Measurements from ENCODE around the gene TFF3. TPM values are rescaled to one million over a fixed set of nuclear protein-coding genes. Genes with fewer than 3 reads are reported as not detected.

Gene TFF3
- 46.1 and 50.3 TPM in 2 replicates for total RNA-seq
- long read RNA-seq, transcript TFF3-204 (3 exons, 1,109 nt) = major isoform, 11 of 13 reads
- long read RNA-seq, partial matches to known transcripts = 0 of 13 reads
- long read RNA-seq, other reads (novel, unspliced or antisense) = 0 of 13 reads

- Mint-ChIP-seq H3K27ac (ENCODE audit: unreplicated experiment) (peak within 1 kb of the TSS; percentile 90), H3K36me3 (ENCODE audit: unreplicated experiment) (no peaks in the 10 kb centered on the region), H3K27me3 (ENCODE audit: unreplicated experiment) (no peaks in the 10 kb centered on the region), H3K9me3 (ENCODE audit: unreplicated experiment) (no peaks in the 10 kb centered on the region), H3K4me1 (ENCODE audit: unreplicated experiment) (peaks cover 56% of the 10 kb centered on the region), H3K4me3 (ENCODE audit: unreplicated experiment) (peak within 1 kb of the TSS; percentile 45)
- peak; percentile 89 for DNase-seq (ENCODE audit: extremely low spot score, unreplicated experiment)
- TF ChIP-seq, protein P1, sequence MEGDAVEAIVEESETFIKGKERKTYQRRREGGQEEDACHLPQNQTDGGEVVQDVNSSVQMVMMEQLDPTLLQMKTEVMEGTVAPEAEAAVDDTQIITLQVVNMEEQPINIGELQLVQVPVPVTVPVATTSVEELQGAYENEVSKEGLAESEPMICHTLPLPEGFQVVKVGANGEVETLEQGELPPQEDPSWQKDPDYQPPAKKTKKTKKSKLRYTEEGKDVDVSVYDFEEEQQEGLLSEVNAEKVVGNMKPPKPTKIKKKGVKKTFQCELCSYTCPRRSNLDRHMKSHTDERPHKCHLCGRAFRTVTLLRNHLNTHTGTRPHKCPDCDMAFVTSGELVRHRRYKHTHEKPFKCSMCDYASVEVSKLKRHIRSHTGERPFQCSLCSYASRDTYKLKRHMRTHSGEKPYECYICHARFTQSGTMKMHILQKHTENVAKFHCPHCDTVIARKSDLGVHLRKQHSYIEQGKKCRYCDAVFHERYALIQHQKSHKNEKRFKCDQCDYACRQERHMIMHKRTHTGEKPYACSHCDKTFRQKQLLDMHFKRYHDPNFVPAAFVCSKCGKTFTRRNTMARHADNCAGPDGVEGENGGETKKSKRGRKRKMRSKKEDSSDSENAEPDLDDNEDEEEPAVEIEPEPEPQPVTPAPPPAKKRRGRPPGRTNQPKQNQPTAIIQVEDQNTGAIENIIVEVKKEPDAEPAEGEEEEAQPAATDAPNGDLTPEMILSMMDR (IDR thresholded peaks at IDR 0.05) = no peak
These were observed at the start of gene TFF3 for GRCh38 chr21:42315296-42315891. Gene TFF3 (minus strand): TSS chr21:42315409. CDS start chr21:42315374, 35 bp downstream.

DNA sequence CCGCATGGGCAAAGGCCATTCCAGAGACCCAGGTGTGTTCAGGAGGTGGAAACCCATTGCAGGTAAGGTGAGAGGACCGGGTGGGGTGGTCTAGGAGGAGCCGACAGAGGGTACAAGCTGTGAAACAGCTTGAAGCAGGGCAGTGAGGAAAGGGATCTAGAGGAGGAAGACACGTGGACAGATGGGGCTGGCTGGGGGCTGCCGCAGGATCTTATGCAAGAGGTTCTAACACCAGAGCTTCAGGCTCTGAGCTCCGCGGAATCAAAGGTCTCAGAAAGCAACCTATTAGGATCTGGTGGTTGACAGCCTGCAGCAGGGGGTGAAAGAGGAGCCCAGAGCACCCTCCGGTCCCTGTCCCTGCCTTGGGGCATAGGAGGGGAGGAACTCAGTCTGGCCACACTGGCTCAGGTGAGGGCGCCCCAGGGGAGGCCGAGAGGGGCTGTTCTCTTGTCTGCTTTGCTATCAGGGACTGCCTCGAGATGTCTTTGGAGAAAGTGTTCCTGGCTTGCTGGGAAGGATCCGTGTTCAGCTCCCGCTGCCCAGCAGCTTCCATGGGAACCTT lies 49.2 kb upstream of the TFF3 start:
- H3K36me3 Mint-ChIP-seq (ENCODE audit: unreplicated experiment) = no peaks in the 10 kb centered on the region

GRCh38 chr21:42363312-42363711 lies 48.1 kb upstream of the TFF3 start:
- H3K36me3 Mint-ChIP-seq (ENCODE audit: unreplicated experiment) = no peaks in the 10 kb centered on the region
- no peak overlapping the region for H3K27ac Mint-ChIP-seq (ENCODE audit: unreplicated experiment)
- TF ChIP-seq, protein P1 (IDR thresholded peaks at IDR 0.05) = no peak
- H3K27me3 Mint-ChIP-seq (ENCODE audit: unreplicated experiment) = peaks cover 18% of the 10 kb centered on the region
- no peak for DNase-seq (ENCODE audit: extremely low spot score, unreplicated experiment)
- H3K4me3 Mint-ChIP-seq (ENCODE audit: unreplicated experiment) = no peak overlapping the region
- no peaks in the 10 kb centered on the region for H3K4me1 Mint-ChIP-seq (ENCODE audit: unreplicated experiment)
- no peaks in the 10 kb centered on the region for H3K9me3 Mint-ChIP-seq (ENCODE audit: unreplicated experiment)

More for the DNA sequence above, 49.2 kb upstream of the TFF3 start:
- H3K9me3 Mint-ChIP-seq (ENCODE audit: unreplicated experiment) = no peaks in the 10 kb centered on the region
- no peak for DNase-seq (ENCODE audit: extremely low spot score, unreplicated experiment)
- TF ChIP-seq, protein P1 (IDR thresholded peaks at IDR 0.05) = no peak
- no peaks in the 10 kb centered on the region for H3K4me1 Mint-ChIP-seq (ENCODE audit: unreplicated experiment)
- peaks cover 23% of the 10 kb centered on the region for H3K27me3 Mint-ChIP-seq (ENCODE audit: unreplicated experiment)
- no peak overlapping the region for H3K27ac Mint-ChIP-seq (ENCODE audit: unreplicated experiment)
- H3K4me3 Mint-ChIP-seq (ENCODE audit: unreplicated experiment) = no peak overlapping the region

DNA sequence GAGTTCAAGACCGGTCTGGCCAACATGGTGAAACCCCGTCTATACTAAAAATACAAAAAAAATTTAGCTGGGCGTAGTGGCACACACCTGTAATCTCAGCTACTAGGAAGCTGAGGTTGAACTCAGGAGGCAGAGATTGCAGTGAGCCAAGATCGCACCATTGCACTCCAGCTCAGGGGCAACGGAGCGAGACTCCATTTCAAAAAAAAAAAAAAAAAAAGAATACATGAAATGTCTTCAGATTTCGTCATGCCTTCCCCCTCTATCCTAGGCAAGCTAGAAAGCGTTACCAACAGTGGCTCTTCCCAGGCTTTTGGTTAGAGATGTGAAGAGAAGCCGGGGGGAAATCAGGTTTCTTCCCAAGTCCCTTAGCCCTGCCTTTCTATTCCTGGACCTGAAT lies 47.5 kb upstream of the TFF3 start:
- H3K4me1 Mint-ChIP-seq (ENCODE audit: unreplicated experiment) = no peaks in the 10 kb centered on the region
- TF ChIP-seq, protein P1 (IDR thresholded peaks at IDR 0.05) = no peak
- H3K4me3 Mint-ChIP-seq (ENCODE audit: unreplicated experiment) = no peak overlapping the region
- DNase-seq (ENCODE audit: extremely low spot score, unreplicated experiment) = no peak
- H3K27me3 Mint-ChIP-seq (ENCODE audit: unreplicated experiment) = peaks cover 14% of the 10 kb centered on the region
- no peaks in the 10 kb centered on the region for H3K9me3 Mint-ChIP-seq (ENCODE audit: unreplicated experiment)
- H3K27ac Mint-ChIP-seq (ENCODE audit: unreplicated experiment) = no peak overlapping the region
- no peaks in the 10 kb centered on the region for H3K36me3 Mint-ChIP-seq (ENCODE audit: unreplicated experiment)

- TF ChIP-seq, protein P1 (IDR thresholded peaks at IDR 0.05) = no peak
- Mint-ChIP-seq H3K36me3 (ENCODE audit: unreplicated experiment) (no peaks in the 10 kb centered on the region), H3K4me1 (ENCODE audit: unreplicated experiment) (no peaks in the 10 kb centered on the region), H3K27ac (ENCODE audit: unreplicated experiment) (no peak overlapping the region), H3K9me3 (ENCODE audit: unreplicated experiment) (no peaks in the 10 kb centered on the region), H3K4me3 (ENCODE audit: unreplicated experiment) (no peak overlapping the region), H3K27me3 (ENCODE audit: unreplicated experiment) (peaks cover 16% of the 10 kb centered on the region)
- DNase-seq (ENCODE audit: extremely low spot score, unreplicated experiment) = no peak
These were observed 47.0 kb upstream of the TFF3 start for GRCh38 chr21:42362198-42362597.
